ENCODE data around the gene TBCA.

- no peak for TF ChIP-seq JUN (CRISPR knock-in tag; IDR thresholded peaks at IDR 0.05)
- TF ChIP-seq, protein P1, sequence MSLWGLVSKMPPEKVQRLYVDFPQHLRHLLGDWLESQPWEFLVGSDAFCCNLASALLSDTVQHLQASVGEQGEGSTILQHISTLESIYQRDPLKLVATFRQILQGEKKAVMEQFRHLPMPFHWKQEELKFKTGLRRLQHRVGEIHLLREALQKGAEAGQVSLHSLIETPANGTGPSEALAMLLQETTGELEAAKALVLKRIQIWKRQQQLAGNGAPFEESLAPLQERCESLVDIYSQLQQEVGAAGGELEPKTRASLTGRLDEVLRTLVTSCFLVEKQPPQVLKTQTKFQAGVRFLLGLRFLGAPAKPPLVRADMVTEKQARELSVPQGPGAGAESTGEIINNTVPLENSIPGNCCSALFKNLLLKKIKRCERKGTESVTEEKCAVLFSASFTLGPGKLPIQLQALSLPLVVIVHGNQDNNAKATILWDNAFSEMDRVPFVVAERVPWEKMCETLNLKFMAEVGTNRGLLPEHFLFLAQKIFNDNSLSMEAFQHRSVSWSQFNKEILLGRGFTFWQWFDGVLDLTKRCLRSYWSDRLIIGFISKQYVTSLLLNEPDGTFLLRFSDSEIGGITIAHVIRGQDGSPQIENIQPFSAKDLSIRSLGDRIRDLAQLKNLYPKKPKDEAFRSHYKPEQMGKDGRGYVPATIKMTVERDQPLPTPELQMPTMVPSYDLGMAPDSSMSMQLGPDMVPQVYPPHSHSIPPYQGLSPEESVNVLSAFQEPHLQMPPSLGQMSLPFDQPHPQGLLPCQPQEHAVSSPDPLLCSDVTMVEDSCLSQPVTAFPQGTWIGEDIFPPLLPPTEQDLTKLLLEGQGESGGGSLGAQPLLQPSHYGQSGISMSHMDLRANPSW (CRISPR knock-in tag; conservative IDR thresholded peaks at IDR 0.05; ENCODE audit: low read depth), result no peak
- no peak for TF ChIP-seq USF1 (CRISPR knock-in tag; IDR thresholded peaks at IDR 0.05)
- no peak for TF ChIP-seq CTCF (IDR thresholded peaks at IDR 0.05)
- TF ChIP-seq ZNF396 (CRISPR knock-in tag; IDR thresholded peaks at IDR 0.05; ENCODE audit: borderline replicate concordance), result no peak
- TF ChIP-seq, protein P2, sequence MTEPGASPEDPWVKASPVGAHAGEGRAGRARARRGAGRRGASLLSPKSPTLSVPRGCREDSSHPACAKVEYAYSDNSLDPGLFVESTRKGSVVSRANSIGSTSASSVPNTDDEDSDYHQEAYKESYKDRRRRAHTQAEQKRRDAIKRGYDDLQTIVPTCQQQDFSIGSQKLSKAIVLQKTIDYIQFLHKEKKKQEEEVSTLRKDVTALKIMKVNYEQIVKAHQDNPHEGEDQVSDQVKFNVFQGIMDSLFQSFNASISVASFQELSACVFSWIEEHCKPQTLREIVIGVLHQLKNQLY (CRISPR knock-in tag; IDR thresholded peaks at IDR 0.05), result no peak
Observed at GRCh38 chr5:77693913-77694312, 82.2 kb downstream of the TBCA start.

Data from WTC11 (cell line).